Ishikawa (cell line): ENCODE measurements around the gene FGF14.

Experiments used
- CEBPB ChIP-seq: IDR thresholded peaks from 2 replicates; pipeline ENCODE4 v1.6.1; 2012
- CREB1 ChIP-seq: IDR thresholded peaks from 2 replicates; pipeline ENCODE4 v1.6.1; 2012; ENCODE audit warnings: low read depth
- EGR1 ChIP-seq: IDR thresholded peaks from 2 replicates; pipeline ENCODE4 v1.6.1; 2012
- EP300 ChIP-seq: IDR thresholded peaks from 2 replicates; pipeline ENCODE4 v1.6.1; 2012; ENCODE audit warnings: borderline replicate concordance
- FOXM1 ChIP-seq: IDR thresholded peaks from 2 replicates; pipeline ENCODE4 v1.6.1; 2012; ENCODE audit warnings: low read depth, borderline replicate concordance
- MAX ChIP-seq: IDR thresholded peaks from 2 replicates; pipeline ENCODE4 v1.6.1; 2012
- NFIC ChIP-seq: IDR thresholded peaks from 2 replicates; pipeline ENCODE4 v1.6.1; 2012
- RAD21 ChIP-seq: IDR thresholded peaks from 2 replicates; pipeline ENCODE4 v1.6.1; 2012; ENCODE audit warnings: low read depth
- REST ChIP-seq: IDR thresholded peaks from 2 replicates; pipeline ENCODE4 v1.6.1; 2012; ENCODE audit warnings: low read depth, mild to moderate bottlenecking
- TAF1 ChIP-seq: IDR thresholded peaks from 2 replicates; pipeline ENCODE4 v1.6.1; 2012; ENCODE audit warnings: low read depth, mild to moderate bottlenecking
- TCF12 ChIP-seq: IDR thresholded peaks from 2 replicates; pipeline ENCODE4 v1.6.1; 2012; ENCODE audit warnings: low read depth
- TEAD4 ChIP-seq: IDR thresholded peaks from 2 replicates; pipeline ENCODE4 v1.6.1; 2012
- USF1 ChIP-seq: IDR thresholded peaks from 2 replicates; pipeline ENCODE4 v1.6.1; 2012
- YY1 ChIP-seq: IDR thresholded peaks from 2 replicates; pipeline ENCODE4 v1.6.1; 2012; ENCODE audit warnings: low read depth
- ZBTB7A ChIP-seq: IDR thresholded peaks from 2 replicates; pipeline ENCODE4 v1.6.1; 2012; ENCODE audit warnings: low read depth

Gene FGF14

GRCh38 chr13:101752432-101752831, 649.4 kb downstream of the FGF14 start:
- TF ChIP-seq TAF1 (no peak), EGR1 (no peak), REST (no peak), TEAD4 (no peak), NFIC (no peak), ZBTB7A (no peak), CREB1 (no peak), FOXM1 (no peak), TCF12 (no peak), MAX (no peak), USF1 (no peak), CEBPB (no peak), RAD21 (no peak), YY1 (no peak), EP300 (no peak)

- TF ChIP-seq TAF1, result no peak
- no peak for TF ChIP-seq FOXM1
- no peak for TF ChIP-seq TCF12
- no peak for TF ChIP-seq REST
- no peak for TF ChIP-seq YY1
- TF ChIP-seq TEAD4, result no peak
- no peak for TF ChIP-seq USF1
- TF ChIP-seq EP300, result no peak
- TF ChIP-seq ZBTB7A, result no peak
- no peak for TF ChIP-seq NFIC
- no peak for TF ChIP-seq CEBPB
- no peak for TF ChIP-seq RAD21
Observed at GRCh38 chr13:101751488-101751887, 650.4 kb downstream of the FGF14 start.

- TF ChIP-seq EP300, result no peak
- no peak for TF ChIP-seq CEBPB
- TF ChIP-seq TAF1, result no peak
- TF ChIP-seq REST, result no peak
- no peak for TF ChIP-seq USF1
- no peak for TF ChIP-seq CREB1
- TF ChIP-seq NFIC, result no peak
- no peak for TF ChIP-seq FOXM1
- TF ChIP-seq MAX, result no peak
- no peak for TF ChIP-seq RAD21
- TF ChIP-seq TCF12, result no peak
- no peak for TF ChIP-seq TEAD4
Observed at GRCh38 chr13:101749584-101749983, 652.3 kb downstream of the FGF14 start.

DNA sequence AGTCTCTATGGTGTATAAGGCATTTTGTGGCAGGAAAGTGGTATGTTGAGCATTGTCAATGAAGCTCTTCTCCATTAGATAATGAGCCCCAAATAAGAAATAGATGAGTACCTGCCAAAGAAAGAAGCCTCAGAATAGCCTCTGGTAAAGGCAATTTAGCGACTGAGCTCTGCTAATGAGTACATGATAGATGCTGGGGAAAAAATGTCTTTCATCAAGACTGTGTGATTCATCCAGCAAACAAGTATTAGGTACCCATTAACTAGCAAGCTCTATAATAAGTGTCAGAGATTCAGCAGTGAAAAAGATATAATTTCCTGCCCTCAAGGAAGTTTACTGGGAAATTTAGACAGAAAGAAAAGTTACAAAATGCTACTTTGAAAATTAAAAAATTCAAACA, 654.8 kb downstream of the FGF14 start:
- no peak for TF ChIP-seq ZBTB7A
- TF ChIP-seq TCF12, result no peak
- TF ChIP-seq CREB1, result no peak

DNA sequence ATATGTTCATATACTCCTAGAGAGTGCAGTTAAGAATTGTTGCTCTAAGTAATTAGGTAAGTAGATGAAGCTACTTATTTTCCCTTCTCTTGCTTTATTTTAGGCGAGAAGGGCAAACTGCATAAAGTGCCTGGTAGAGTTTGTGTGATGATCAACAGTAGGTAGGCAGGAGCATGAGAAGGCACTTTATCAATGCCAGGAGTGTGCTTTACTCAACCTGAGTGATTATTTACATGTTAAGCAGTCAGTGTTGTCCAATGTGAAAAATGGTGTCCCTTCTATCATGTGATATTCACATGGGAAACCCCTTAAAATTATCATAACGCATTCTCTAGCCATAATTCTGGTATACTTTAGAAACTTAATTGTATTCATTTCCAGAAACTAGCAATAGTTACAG, 655.3 kb downstream of the FGF14 start:
- no peak for TF ChIP-seq CEBPB
- no peak for TF ChIP-seq USF1
- TF ChIP-seq YY1, result no peak
- no peak for TF ChIP-seq TEAD4
- no peak for TF ChIP-seq TAF1
- TF ChIP-seq ZBTB7A, result no peak
- TF ChIP-seq EGR1, result no peak
